ENCODE results near the gene PROS1. TPM values are rescaled to one million over a fixed set of nuclear protein-coding genes. Genes with fewer than 3 reads are reported as not detected.

Gene PROS1
- total RNA-seq: 10 to 100 TPM; 20.6 to 35.3 (median 29.9) TPM

DNA sequence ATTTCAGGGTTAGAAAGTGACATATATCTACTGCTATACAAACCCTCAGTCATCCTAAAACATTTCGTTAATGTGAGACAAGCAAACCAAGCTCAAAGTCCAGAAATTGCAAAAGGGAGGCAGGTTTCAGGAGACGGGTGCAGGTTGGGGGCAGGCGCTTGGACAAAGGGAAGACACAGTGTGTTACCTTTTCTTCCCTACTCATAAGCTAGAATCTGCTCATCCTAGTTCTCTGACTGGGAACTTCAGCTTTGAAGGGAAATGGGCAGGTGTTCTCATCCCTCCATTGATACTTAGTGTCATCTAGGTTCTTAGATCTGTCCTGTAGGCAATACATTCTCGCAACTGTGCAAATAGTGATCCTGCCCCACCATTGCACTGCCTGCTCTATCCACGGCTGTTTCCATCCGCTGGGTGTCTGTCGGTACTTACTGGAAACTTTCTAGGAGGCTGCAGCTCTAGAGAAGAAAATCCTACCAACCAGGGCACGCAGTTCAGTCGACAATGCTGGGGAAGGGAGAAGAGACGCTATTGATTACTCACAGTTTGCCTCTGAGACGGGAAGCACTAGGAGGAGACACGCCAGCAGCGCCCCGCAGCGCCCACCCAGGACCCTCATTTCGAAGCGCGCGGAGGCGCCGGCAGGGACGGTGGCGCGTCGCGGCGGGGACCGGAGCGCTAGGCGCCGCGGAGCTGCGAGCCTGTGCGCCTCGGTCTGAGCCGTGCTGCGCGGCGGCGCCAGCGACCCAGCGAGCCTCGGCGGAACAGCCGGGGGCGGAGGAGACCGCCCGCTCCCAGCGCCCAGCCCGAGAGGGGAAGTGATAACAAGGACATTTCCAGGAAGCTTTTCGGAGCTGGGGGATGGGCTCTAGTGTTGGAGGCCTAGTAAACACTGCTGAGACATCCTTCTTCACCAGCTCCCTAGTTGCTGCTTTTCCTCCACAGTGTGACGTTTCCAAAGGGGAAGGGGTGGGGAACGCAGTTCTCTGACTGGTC lies at the start of gene PROS1:
PROS1 (minus strand) TSS at position 766 of the 996 bp plus-strand sequence; CDS start at position 619, 147 bp downstream.
- intact Hi-C loops (cut with DNase I; ENCODE audit: low total_unique reads): no loop called here
- peak within 1 kb of the TSS; percentile 33 for H3K4me3 ChIP-seq (ENCODE audit: low read depth, poor library complexity, severe bottlenecking)
- DNase-seq (ENCODE audit: low spot score in 2 of 2): peak; percentile 84 to 95
- TF ChIP-seq, protein P1, sequence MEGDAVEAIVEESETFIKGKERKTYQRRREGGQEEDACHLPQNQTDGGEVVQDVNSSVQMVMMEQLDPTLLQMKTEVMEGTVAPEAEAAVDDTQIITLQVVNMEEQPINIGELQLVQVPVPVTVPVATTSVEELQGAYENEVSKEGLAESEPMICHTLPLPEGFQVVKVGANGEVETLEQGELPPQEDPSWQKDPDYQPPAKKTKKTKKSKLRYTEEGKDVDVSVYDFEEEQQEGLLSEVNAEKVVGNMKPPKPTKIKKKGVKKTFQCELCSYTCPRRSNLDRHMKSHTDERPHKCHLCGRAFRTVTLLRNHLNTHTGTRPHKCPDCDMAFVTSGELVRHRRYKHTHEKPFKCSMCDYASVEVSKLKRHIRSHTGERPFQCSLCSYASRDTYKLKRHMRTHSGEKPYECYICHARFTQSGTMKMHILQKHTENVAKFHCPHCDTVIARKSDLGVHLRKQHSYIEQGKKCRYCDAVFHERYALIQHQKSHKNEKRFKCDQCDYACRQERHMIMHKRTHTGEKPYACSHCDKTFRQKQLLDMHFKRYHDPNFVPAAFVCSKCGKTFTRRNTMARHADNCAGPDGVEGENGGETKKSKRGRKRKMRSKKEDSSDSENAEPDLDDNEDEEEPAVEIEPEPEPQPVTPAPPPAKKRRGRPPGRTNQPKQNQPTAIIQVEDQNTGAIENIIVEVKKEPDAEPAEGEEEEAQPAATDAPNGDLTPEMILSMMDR (IDR thresholded peaks at IDR 0.05): no peak
- TF ChIP-seq POLR2A (IDR thresholded peaks at IDR 0.05): no peak
- WGBS, 2 donors: 2 to 5% methylated on average over 16 to 38 of the region's 53 CpGs

GRCh38 chr3:94020293-94020692 lies 46.6 kb upstream of the PROS1 start:
- 84 to 86% methylated on average over 3 of the region's 3 CpGs for WGBS, 2 donors
- intact Hi-C loops (cut with DNase I; ENCODE audit: low total_unique reads): no loop called here
- no peak overlapping the region for H3K4me3 ChIP-seq (ENCODE audit: low read depth, poor library complexity, severe bottlenecking)
- TF ChIP-seq, protein P1 (IDR thresholded peaks at IDR 0.05): no peak
- no peak for TF ChIP-seq POLR2A (IDR thresholded peaks at IDR 0.05)
- no peak for DNase-seq (ENCODE audit: low spot score in 2 of 2)

DNA sequence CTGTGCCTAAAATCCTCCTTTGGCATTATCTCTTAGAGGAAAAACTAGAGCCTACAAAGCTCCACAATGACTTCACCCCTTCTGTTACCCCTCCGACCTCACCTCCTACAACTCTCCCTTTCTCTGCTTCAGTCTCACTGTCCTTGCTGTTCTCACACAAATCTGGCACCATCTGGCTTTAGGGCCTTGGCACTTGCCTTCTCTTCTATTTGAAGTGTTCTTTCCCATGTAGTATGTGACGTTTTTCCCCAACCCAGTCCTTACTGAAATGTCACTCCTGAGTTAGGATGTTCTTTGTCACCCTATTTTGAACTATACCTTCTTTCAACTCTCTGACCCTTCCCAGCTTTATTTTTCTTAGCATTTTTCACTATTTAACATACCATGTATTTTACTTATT lies 46.0 kb upstream of the PROS1 start:
- DNase-seq (ENCODE audit: low spot score in 2 of 2): no peak
- no peak overlapping the region for H3K4me3 ChIP-seq (ENCODE audit: low read depth, poor library complexity, severe bottlenecking)
- no peak for TF ChIP-seq POLR2A (IDR thresholded peaks at IDR 0.05)
- TF ChIP-seq, protein P1 (IDR thresholded peaks at IDR 0.05): no peak
- intact Hi-C loops (cut with DNase I; ENCODE audit: low total_unique reads): no loop called here
- 81 to 83% methylated on average over 2 of the region's 2 CpGs for WGBS, 2 donors

DNA sequence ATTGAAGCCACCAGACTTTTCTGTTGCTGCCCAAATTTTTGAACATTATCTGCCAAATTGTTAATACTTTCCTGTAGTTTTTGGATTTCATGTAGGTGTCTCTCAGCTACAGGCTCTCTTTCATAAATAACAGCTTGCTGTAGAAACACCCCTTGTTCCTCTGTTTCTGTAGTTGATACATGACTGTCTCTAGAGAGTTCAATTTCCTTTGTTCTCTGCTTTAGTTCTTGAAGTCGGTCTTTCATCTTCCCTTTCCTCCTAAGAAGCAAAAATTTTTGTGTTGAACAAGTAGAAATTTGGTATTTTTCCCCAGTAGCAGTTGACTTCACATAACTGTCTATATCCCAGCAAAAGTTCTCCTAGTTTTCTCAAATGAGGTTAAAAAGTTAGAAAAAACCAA lies 41.3 kb upstream of the PROS1 start:
- H3K4me3 ChIP-seq (ENCODE audit: low read depth, poor library complexity, severe bottlenecking): no peak overlapping the region
- 83 to 89% methylated on average over 1 of the region's 1 CpG for WGBS, 2 donors
- no peak for TF ChIP-seq POLR2A (IDR thresholded peaks at IDR 0.05)
- TF ChIP-seq, protein P1 (IDR thresholded peaks at IDR 0.05): no peak
- no peak for DNase-seq (ENCODE audit: low spot score in 2 of 2)
- intact Hi-C loops (cut with DNase I; ENCODE audit: low total_unique reads): no loop called here

GRCh38 chr3:94012185-94012584 lies 38.5 kb upstream of the PROS1 start:
- intact Hi-C loops (cut with DNase I; ENCODE audit: low total_unique reads): no loop called here
- WGBS, 2 donors: 67 to 78% methylated on average over 1 of the region's 1 CpG
- DNase-seq (ENCODE audit: low spot score in 2 of 2): no peak
- TF ChIP-seq, protein P1 (IDR thresholded peaks at IDR 0.05): no peak
- no peak overlapping the region for H3K4me3 ChIP-seq (ENCODE audit: low read depth, poor library complexity, severe bottlenecking)
